K562 (cell line): ENCODE results near the gene TMEM187. TPM values are rescaled to one million over a fixed set of nuclear protein-coding genes. Genes with fewer than 3 reads are reported as not detected.

Experiments used
- ATAC-seq: fragments of 200-7000 bp; cut with Tn5 transposase; 3 replicates; pipeline ENCODE4 v1.9.1; 2020; ENCODE audit warnings: moderate library complexity
- BruUV-seq: library from RNA; stranded (reverse); fragments of 400-500 nt; replicated peaks from 2 replicates; lab custom pipeline; 2021; lab: Mats Ljungman, UMichigan
- CTCF ChIA-PET: fragments of 300-600 bp; formaldehyde crosslinking; extraction: SDS; loops from one replicate; lab custom pipeline; 2021; ENCODE audit warnings: low intra/inter-chr PET ratio; lab: Yijun Ruan, JAX
- POLR2A ChIA-PET: fragments of 300-600, 350-650 bp; sonication (Branson Sonifier 250); formaldehyde crosslinking; extraction: SDS; loops from one replicate; lab custom pipeline; 2021; ENCODE audit warnings: antibody characterized with exemption, inconsistent platforms; lab: Yijun Ruan, JAX
- DNase-seq, 4 experiments: peaks; one replicate each; pipeline versions ENCODE4 v3.0.0 to v3.0.0-alpha.2; 2011 to 2018; ENCODE audit warnings: low spot score in 3 of 4, mixed read lengths in 3 of 4; ENCODE audit errors: extremely low read depth in 1 of 4
- FAIRE-seq: peaks from 2 replicates; lab custom pipeline; 2011; peaks lifted over from hg19 to GRCh38; lab: Jason Lieb, UNC
- H2AFZ ChIP-seq: 2 replicates; pipeline ENCODE4 v1.6.0; 2011; ENCODE audit warnings: low read depth, low read length, control low read depth, inconsistent platforms
- H3K27ac ChIP-seq: fragments of 200-600 bp; 3 replicates; pipeline ENCODE4 v1.8.0; 2011; ENCODE audit warnings: low read depth, mild to moderate bottlenecking, control low read depth, inconsistent platforms, low read length, moderate library complexity, mixed read lengths; ENCODE audit errors: extremely low read depth
- H3K27me3 ChIP-seq, 2 experiments: fragments of 300-600 bp in 1 of 2; 2 replicates in 1 of 2; 3 replicates in 1 of 2; pipeline versions ENCODE4 v1.6.0 to v1.8.0; 2011; ENCODE audit warnings: inconsistent platforms in 2 of 2, low read length in 2 of 2, mild to moderate bottlenecking in 1 of 2, mixed read lengths in 1 of 2, moderate library complexity in 1 of 2; ENCODE audit not compliant: control insufficient read depth in 2 of 2, insufficient read depth in 2 of 2
- H3K36me3 ChIP-seq: fragments of 300-600 bp; 3 replicates; pipeline ENCODE4 v1.8.0; 2011; ENCODE audit warnings: mild to moderate bottlenecking, low read length, inconsistent platforms; ENCODE audit not compliant: control insufficient read depth, insufficient read depth
- H3K4me1 ChIP-seq, 2 experiments: fragments of 200-600 bp in 1 of 2; replicated peaks in 1 of 2; 2 replicates in 1 of 2; 3 replicates in 1 of 2; pipeline versions ENCODE4 v1.5.1 to v1.8.0; 2011; ENCODE audit warnings: inconsistent platforms in 2 of 2, low read length in 2 of 2, mild to moderate bottlenecking in 1 of 2, mixed read lengths in 1 of 2, moderate library complexity in 1 of 2; ENCODE audit not compliant: control insufficient read depth in 2 of 2, insufficient read depth in 2 of 2
- H3K4me2 ChIP-seq: 2 replicates; pipeline ENCODE4 v1.6.1; 2011; ENCODE audit warnings: low read length, control low read depth, inconsistent platforms, mixed read lengths; ENCODE audit not compliant: insufficient read depth
- H3K4me3 ChIP-seq: fragments of 200-600 bp; sonication (generic), shearing (Covaris generic); 2 replicates; pipeline ENCODE4 v1.5.1; 2016; ENCODE audit warnings: control low read depth, inconsistent platforms
- H3K79me2 ChIP-seq: fragments of 200-600 bp; 3 replicates; pipeline ENCODE4 v1.8.0; 2011; ENCODE audit warnings: low read length, inconsistent platforms; ENCODE audit not compliant: control insufficient read depth, insufficient read depth
- H3K9ac ChIP-seq, 2 experiments: 2 replicates each; pipeline versions ENCODE4 v1.6.0 to v1.6.1; 2011; ENCODE audit warnings: low read depth in 2 of 2, low read length in 2 of 2, control low read depth in 1 of 2, inconsistent platforms in 1 of 2, mild to moderate bottlenecking in 1 of 2, mixed read lengths in 1 of 2; ENCODE audit not compliant: insufficient read depth in 1 of 2
- H3K9me1 ChIP-seq: one replicate; pipeline ENCODE4 v1.6.0; 2011; ENCODE audit warnings: inconsistent platforms, mild to moderate bottlenecking, low read length, moderate library complexity; ENCODE audit not compliant: control insufficient read depth, insufficient read depth
- H3K9me3 ChIP-seq: replicated peaks from 2 replicates; pipeline ENCODE4 v1.5.1; 2011; ENCODE audit warnings: low read depth, low read length, inconsistent platforms; ENCODE audit not compliant: control insufficient read depth, insufficient read depth
- H4K20me1 ChIP-seq: replicated peaks from 2 replicates; pipeline ENCODE4 v1.6.1; 2011; ENCODE audit warnings: low read length, inconsistent platforms, mixed read lengths; ENCODE audit not compliant: control insufficient read depth, insufficient read depth
- CHD4 ChIP-seq: fragments of 200-600 bp; sonication (generic); IDR thresholded peaks from 3 replicates; pipeline ENCODE4 v1.6.1; 2012; ENCODE audit warnings: low read depth, mild to moderate bottlenecking, mixed read lengths, low read length, inconsistent platforms; ENCODE audit not compliant: insufficient read depth, insufficient replicate concordance, poor library complexity, severe bottlenecking
- DACH1 ChIP-seq: fragments of 450-650 bp; IDR thresholded peaks from 2 replicates; pipeline ENCODE4 v1.6.1; 2018; ENCODE audit not compliant: partially characterized antibody
- ETV5 ChIP-seq: sonication (generic); formaldehyde crosslinking; IDR thresholded peaks from 2 replicates; pipeline ENCODE4 v1.4.0; 2020; ENCODE audit warnings: low read depth, mild to moderate bottlenecking, missing genetic modification reagents
- GABPB1 ChIP-seq: sonication (generic); formaldehyde crosslinking; IDR thresholded peaks from 2 replicates; pipeline ENCODE4 v1.8.0; 2022; ENCODE audit warnings: mild to moderate bottlenecking, missing genetic modification reagents
- KDM5B ChIP-seq: fragments of 200-600 bp; sonication (generic); IDR thresholded peaks from 2 replicates; pipeline ENCODE4 v1.6.1; 2012; ENCODE audit warnings: low read depth, mild to moderate bottlenecking, moderate library complexity, low read length, control low read depth, inconsistent platforms; ENCODE audit not compliant: insufficient replicate concordance
- NR2C1 ChIP-seq, 2 experiments: fragments of 450-650 bp; IDR thresholded peaks; 2 replicates each; pipeline ENCODE4 v1.6.1; 2017; ENCODE audit warnings: mild to moderate bottlenecking in 2 of 2, antibody characterized with exemption in 1 of 2, inconsistent platforms in 1 of 2, missing compliant biosample characterization in 1 of 2, missing genetic modification characterization in 1 of 2
- RBM39 ChIP-seq: fragments of 200-400 bp; formaldehyde crosslinking; optimal IDR thresholded peaks from 2 replicates; pipeline ENCODE3; 2018; ENCODE audit warnings: low read depth, low read length
- RFX7 ChIP-seq: fragments of 250-450 bp; sonication (Bioruptor Pico); IDR thresholded peaks from 2 replicates; pipeline ENCODE4 v1.5.1; 2021; ENCODE audit warnings: mild to moderate bottlenecking
- SAFB ChIP-seq: fragments of 200-400 bp; formaldehyde crosslinking; IDR thresholded peaks from 2 replicates; pipeline ENCODE4 v1.6.1; 2017; ENCODE audit warnings: low read depth, low read length, borderline replicate concordance
- SMARCB1 ChIP-seq: IDR thresholded peaks from 2 replicates; pipeline ENCODE4 v1.6.1; 2011; ENCODE audit warnings: improper control_type of control experiment, low read depth; ENCODE audit not compliant: insufficient read length
- SP2 ChIP-seq: IDR thresholded peaks from 2 replicates; pipeline ENCODE4 v1.6.1; 2011; ENCODE audit warnings: mild to moderate bottlenecking, low read depth, low read length, moderate library complexity; ENCODE audit not compliant: poor library complexity, severe bottlenecking; ENCODE audit errors: extremely low read depth
- SREBF1 ChIP-seq: fragments of 150-350 bp; IDR thresholded peaks from 2 replicates; pipeline ENCODE4 v1.6.1; 2014; ENCODE audit warnings: antibody characterized with exemption, low read depth, low read length, borderline replicate concordance
- TCF7L2 ChIP-seq: fragments of 150-350 bp; IDR thresholded peaks from 2 replicates; pipeline ENCODE4 v1.6.1; 2016; ENCODE audit warnings: low read depth, mild to moderate bottlenecking, low read length, moderate library complexity
- TSC22D4 ChIP-seq: fragments of 450-650 bp; IDR thresholded peaks from 2 replicates; pipeline ENCODE4 v1.6.1; 2016; ENCODE audit warnings: missing genetic modification characterization, missing biosample characterization, control low read depth
- ZC3H4 ChIP-seq: sonication (generic); formaldehyde crosslinking; IDR thresholded peaks from 2 replicates; pipeline ENCODE4 v1.9.0; 2021; ENCODE audit warnings: missing genetic modification reagents, borderline replicate concordance
- ZKSCAN3 ChIP-seq: fragments of 250-450 bp; sonication (Bioruptor Pico); IDR thresholded peaks from 2 replicates; pipeline ENCODE4 v1.4.0; 2020
- ZKSCAN8 ChIP-seq: fragments of 200-800 bp; sonication (Bioruptor generic); IDR thresholded peaks from 2 replicates; pipeline ENCODE4 v1.6.1; 2016; ENCODE audit warnings: missing genetic modification characterization, missing compliant biosample characterization
- ZNF583 ChIP-seq: fragments of 250-450 bp; sonication (Bioruptor Pico); IDR thresholded peaks from 2 replicates; pipeline ENCODE4 v1.4.0; 2020
- ZNF77 ChIP-seq: fragments of 250-450 bp; sonication (Bioruptor Pico); IDR thresholded peaks from 2 replicates; pipeline ENCODE4 v1.5.0; 2020
- WGBS: fragments of 100-300 bp; shearing (Covaris generic); methylation state at CpG from one replicate; pipeline ENCODE4 v1.1.6; 2016; ENCODE audit warnings: low coverage, mixed read lengths; ENCODE audit not compliant: insufficient coverage; ENCODE audit errors: missing lambda C conversion rate; 5-methylcytosine and 5-hydroxymethylcytosine counted together
- in situ Hi-C: fragments of 300-500 bp; cut with MboI; formaldehyde crosslinking; loops from 4 replicates; pipeline ENCODE4 v1.15.0; 2018; ENCODE audit warnings: inconsistent platforms, mixed read lengths
- intact Hi-C: fragments of 100-400 bp; cut with micrococcal nuclease; formaldehyde crosslinking; loops from 2 replicates; pipeline ENCODE4 v1.14.2; 2022
- polyA plus RNA-seq, 8 experiments: library from polyadenylated mRNA; depleted of rRNA in 4 of 8; stranded (reverse) in 5 of 8; unstranded in 3 of 8; fragments of >200 nt; fragmentation: Nextera tagmentation in 2 of 8; fragmentation: Illumina TruSeq in 1 of 8; extraction: Ambion mirVana in 2 of 8; extraction: Trizol in 1 of 8; gene quantifications; 2 replicates each; pipeline versions ENCODE4 v1.2.1 to v1.2.3, GENCODE V29; 2011 to 2014; ENCODE audit warnings: inconsistent platforms in 1 of 8, missing spikeins in 1 of 8
- total RNA-seq, 7 experiments: library from RNA; depleted of rRNA in 6 of 7; stranded (reverse); fragments of >200 nt in 6 of 7; fragmentation: Illumina TruSeq in 2 of 7; extraction: Trizol in 2 of 7; gene quantifications; 2 replicates each; pipeline versions ENCODE4 v1.2.1 to v1.2.3, GENCODE V29; 2011 to 2021; ENCODE audit warnings: low replicate concordance in 1 of 7
- TF ChIP-seq, protein P1 (sequence below): fragments of 250-450 bp; sonication (Bioruptor Pico); IDR thresholded peaks from 2 replicates; pipeline ENCODE4 v1.8.0; 2021; ENCODE audit warnings: moderate library complexity, mild to moderate bottlenecking, inconsistent platforms
- TF ChIP-seq, protein P2 (sequence below): IDR thresholded peaks from 2 replicates; pipeline ENCODE4 v1.6.1; 2011; ENCODE audit not compliant: insufficient read length; ENCODE audit errors: extremely low read depth

TMEM187 gene
- total and polyA plus RNA-seq, 9 of the 15 experiments (the other 6 are each of a cell fraction or from before 2014, with no cell fraction given) = 0.13 to 6.4 (median 1.6) TPM

DNA sequence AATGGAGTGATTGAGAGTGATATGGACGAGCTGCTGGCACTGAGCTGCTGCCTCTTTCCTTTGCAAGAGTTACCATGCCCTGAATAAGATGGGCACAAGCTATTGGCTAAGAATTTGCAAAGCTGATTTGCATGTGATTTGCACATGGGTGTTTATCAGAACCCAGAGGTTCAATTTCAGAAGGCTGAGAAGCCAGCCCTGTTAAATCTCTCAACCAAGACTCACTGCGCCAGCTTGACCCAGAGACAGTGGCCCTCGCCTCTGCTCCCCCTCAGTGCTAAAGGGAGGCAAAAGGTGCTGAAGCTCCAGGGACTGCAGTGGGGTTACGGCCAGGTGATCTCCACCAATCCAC, 47.2 kb upstream of the TMEM187 start:
- peaks cover 47% of the 10 kb centered on the region for H3K79me2 ChIP-seq
- H3K9me3 ChIP-seq = no peaks in the 10 kb centered on the region
- ChIA-PET POLR2A (interaction anchor here (0.7 to 2.3 kb wide), 17 partner anchors 8 to 131 kb away, joined by 3 to 9 read pairs (median 4); partner anchors contain the start of genes IDH3G, NAA10, RENBP and SSR4), CTCF (interaction anchor here (1.3 kb wide), 1 partner anchor 22 kb away, joined by 3 read pairs; no protein-coding TSS in a partner anchor)
- peak overlapping the region; percentile 97 for H3K4me2 ChIP-seq
- no peak for ATAC-seq
- H3K36me3 ChIP-seq = peaks cover 24% of the 10 kb centered on the region
- peak overlapping the region; percentile 93 to 96 for H3K9ac ChIP-seq
- peak overlapping the region; percentile 74 for H2AFZ ChIP-seq
- peak; percentile 60 for FAIRE-seq
- H3K4me1 ChIP-seq = peaks cover 27 to 65% of the 10 kb centered on the region in 2 experiments; a peak in 4 of 5 replicates
- peak overlapping the region; percentile 58 for H3K4me3 ChIP-seq
- DNase-seq = no peak
- no peaks in the 10 kb centered on the region for H3K27me3 ChIP-seq
- no peaks in the 10 kb centered on the region for H3K9me1 ChIP-seq
- 34% methylated on average over 4 of the region's 4 CpGs for WGBS
- intact Hi-C loops = loop anchor here (5.0 kb wide), 1 partner anchor 158 kb away; no protein-coding TSS in a partner anchor
- TSS peak; percentile 40 for BruUV-seq
- H3K27ac ChIP-seq = peak overlapping the region; percentile 98
- no peaks in the 10 kb centered on the region for H4K20me1 ChIP-seq
- in situ Hi-C loops = no loop called here
- TF ChIP-seq RFX7 (CRISPR knock-in tag) (no peak), SREBF1 (no peak), ZKSCAN8 (CRISPR knock-in tag) (peak; percentile 13; the same call in 1 of the 2 replicates), ETV5 (CRISPR knock-in tag) (no peak), NR2C1 (IDR thresholded peaks at IDR 0.05) (no peak), NR2C1 (tag; IDR thresholded peaks at IDR 0.05) (no peak), ZNF77 (CRISPR knock-in tag) (no peak), GABPB1 (CRISPR knock-in tag) (peak; percentile 28; the same call in 1 of the 2 replicates), ZC3H4 (CRISPR knock-in tag) (no peak), ZNF583 (CRISPR knock-in tag) (no peak), SMARCB1 (no peak), ZKSCAN3 (no peak), CHD4 (no peak), SAFB (no peak), TSC22D4 (tag) (no peak), SP2 (no peak), RBM39 (no peak), KDM5B (no peak), DACH1 (no peak), TCF7L2 (no peak)
- TF ChIP-seq, protein P1, sequence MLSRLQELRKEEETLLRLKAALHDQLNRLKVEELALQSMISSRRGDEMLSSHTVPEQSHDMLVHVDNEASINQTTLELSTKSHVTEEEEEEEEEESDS (CRISPR knock-in tag) = peak; percentile 64; the same call in 1 of the 2 replicates
- TF ChIP-seq, protein P2, sequence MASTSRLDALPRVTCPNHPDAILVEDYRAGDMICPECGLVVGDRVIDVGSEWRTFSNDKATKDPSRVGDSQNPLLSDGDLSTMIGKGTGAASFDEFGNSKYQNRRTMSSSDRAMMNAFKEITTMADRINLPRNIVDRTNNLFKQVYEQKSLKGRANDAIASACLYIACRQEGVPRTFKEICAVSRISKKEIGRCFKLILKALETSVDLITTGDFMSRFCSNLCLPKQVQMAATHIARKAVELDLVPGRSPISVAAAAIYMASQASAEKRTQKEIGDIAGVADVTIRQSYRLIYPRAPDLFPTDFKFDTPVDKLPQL = peak; percentile 98
